Stimulated activated CD8-positive, alpha-beta memory T cell treated with anti-CD3 and anti-CD28 coated beads, Interleukin-7, amount 100 ng/mL, for 24 hours (primary cell): ENCODE results near the gene DGKD.

ENCODE experiments used
- DNase-seq: peaks from one replicate; pipeline ENCODE4 v3.0.0-alpha.2; 2020; ENCODE audit warnings: low read depth

DGKD gene

DNA sequence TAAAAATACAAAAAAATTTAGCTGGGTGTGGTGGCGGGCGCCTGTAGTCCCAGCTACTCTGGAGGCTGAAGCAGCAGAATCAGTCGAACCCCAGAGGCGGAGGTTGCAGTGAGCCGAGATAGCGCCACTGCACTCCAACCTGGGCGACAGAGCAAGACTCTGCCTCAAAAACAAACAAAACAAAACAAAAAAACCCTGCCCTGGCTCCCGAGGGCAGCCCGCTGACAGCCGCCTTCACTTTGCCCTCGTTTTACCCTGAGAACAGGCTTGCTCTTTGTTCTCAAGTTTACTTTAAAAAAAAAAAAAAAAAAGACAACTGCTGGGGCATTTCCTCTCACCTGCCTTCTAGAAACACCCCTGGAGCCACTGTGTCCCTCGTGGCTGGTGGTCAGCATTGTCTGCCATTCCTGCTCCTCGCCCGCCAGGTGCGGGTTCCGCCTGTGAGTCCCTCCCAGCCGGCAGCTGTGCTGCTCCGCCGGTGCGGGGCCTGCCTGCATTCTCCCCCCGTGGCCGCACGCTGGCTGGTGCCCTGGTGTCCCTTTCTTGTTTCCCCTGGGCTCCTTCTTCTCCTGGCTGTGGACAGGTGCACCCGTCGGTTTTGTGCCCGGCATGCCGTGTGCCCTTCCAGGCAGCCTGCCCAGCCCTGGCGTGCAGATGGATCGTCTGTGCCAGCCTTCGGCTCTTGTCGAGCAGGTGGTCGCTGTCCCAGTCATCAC, 106.6 kb downstream of the DGKD start:
- DNase-seq, result no peak

DNA sequence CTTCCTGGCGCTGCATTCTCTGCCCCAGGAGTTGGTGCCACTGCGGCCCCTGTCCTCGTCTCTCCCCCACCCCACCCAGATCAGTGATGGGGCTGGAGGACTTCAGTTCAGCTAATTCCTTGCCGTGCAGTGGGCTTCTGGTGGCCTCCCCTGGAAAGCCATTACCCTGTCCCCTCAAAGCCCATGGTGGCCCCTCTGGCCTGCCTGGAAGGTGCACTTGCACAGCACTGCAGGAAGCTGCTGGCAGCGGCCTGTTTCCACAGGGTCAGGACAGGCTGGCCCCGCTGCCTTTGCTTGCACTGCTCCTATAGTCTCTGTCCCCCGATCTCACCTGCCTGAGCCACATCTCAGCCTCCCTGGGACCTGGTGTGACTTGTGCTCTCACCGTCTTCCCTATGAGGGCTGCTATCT, 107.2 kb downstream of the DGKD start:
- no peak for DNase-seq

DNA sequence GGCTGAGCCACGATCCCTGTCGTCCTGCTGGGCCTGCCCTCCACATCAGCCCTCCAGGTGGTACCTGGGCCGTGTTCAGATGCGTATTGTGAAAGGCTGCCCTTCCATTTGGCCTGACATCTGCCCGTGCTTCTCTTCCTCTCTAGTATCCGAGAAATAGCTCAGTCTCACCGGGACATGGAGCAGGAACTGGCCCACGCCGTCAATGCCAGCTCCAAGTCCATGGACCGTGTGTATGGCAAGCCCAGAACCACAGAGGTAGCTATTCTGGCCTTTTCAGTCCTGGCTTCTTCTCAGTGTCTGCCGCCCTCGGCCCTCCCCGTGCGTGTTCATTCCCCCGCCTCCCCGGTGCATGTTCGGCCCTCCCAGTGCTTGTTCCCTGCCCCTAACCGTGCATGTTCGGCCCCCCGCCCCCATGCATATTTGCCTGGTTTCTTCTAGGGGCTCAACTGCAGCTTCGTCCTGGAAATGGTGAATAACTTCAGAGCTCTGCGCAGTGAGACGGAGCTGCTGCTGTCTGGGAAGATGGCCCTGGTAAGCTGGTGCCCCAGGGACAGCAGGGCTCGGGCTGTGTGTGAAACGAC, 108.0 kb downstream of the DGKD start:
- no peak for DNase-seq

DNA sequence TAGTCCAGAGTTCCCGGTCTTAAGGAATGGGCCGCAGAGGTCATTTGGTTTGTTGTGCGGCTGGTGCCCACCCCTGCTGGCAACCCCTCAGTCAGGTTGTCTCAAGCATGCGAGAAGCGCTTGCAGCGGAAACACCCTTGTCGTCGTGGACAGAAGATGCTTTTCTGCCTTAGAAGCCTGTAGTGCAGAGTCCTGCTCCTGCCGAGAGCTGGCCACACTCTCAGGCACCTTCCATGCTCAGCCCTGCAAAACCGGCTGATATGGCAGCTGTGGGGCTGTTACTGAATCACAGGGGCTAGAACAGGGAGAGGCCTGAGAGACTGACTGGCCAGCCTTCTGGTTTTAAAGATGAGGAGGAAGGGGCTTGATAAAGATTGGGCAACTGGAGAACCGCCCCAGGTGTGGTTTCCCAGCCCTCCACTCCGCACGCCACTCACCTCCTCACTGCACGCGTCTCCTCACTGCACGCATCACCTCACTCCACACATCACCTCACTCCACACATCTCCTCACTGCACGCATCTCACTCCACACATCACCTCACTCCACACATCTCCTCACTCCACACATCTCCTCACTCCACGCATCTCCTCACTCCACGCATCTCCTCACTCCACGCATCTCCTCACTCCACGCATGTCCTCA, 108.7 kb downstream of the DGKD start:
- no peak for DNase-seq

DNA sequence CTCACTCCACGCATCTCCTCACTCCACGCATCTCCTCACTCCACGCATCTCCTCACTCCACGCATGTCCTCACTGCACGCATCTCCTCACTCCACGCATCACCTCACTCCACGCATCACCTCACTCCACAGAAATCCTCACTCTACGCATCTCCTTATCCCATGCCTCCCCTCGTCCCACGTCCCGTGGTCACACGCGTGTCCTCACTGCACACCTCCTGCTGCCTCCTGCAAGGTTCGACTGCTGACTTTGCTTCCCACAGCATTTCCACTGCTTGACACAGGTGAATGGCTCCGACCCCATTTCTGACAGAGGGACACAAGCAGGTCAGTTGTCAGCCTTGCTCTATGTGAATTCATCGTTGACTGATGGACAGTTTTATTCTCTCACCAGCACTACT, 109.3 kb downstream of the DGKD start:
- DNase-seq, result no peak

DNA sequence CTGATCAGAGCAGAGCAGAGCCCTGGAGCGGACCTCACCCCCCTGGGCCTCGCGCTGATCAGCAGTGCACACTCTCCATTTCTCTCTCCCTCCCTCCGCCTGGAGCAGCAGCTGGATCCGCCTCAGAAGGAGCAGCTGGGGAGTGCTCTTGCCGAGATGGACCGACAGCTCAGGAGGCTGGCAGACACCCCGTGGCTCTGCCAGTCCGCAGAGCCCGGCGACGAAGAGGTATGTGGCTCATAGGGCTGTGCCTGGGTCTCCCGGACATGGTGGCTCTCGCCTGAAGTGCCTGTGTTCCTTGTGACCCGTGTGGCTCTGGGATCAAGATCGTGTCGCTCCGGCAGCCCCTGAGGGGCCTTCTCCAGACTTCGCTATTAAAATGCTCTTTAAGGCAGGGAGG, 109.8 kb downstream of the DGKD start:
- no peak for DNase-seq

DNA sequence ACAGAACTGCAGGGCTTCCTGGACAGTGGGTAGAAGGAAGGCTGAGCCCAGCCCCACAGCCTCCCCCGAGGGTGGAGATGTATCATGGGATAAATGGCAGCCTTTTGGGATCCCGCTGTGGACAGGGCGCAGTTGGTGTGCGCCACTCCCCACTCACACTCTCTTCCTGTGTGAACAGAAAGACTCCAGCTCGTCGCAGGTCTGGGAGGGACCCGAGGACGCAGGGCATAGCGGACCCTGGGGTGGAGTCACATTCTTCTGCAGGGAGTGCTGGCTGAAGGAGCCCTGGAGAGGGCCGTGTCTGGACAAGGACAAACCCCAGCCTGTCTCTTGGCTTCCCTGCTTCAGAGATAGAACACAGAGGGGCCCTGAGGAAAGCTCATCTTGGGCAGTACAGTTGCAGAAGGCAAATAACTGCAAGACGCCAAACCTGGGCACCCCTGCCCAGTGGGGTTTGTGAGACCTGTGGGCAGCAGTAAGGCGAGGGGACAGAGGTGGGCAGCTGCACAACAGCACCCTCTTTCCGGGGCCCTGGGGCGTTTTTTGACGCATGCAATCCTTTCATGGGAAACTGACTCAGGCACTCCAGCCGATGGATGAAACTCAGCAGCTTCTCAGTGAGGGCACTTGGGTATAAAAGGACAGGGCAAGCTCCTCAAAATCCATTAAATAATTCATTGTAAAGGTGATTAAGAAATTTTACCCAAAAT, 110.4 kb downstream of the DGKD start:
- no peak for DNase-seq

DNA sequence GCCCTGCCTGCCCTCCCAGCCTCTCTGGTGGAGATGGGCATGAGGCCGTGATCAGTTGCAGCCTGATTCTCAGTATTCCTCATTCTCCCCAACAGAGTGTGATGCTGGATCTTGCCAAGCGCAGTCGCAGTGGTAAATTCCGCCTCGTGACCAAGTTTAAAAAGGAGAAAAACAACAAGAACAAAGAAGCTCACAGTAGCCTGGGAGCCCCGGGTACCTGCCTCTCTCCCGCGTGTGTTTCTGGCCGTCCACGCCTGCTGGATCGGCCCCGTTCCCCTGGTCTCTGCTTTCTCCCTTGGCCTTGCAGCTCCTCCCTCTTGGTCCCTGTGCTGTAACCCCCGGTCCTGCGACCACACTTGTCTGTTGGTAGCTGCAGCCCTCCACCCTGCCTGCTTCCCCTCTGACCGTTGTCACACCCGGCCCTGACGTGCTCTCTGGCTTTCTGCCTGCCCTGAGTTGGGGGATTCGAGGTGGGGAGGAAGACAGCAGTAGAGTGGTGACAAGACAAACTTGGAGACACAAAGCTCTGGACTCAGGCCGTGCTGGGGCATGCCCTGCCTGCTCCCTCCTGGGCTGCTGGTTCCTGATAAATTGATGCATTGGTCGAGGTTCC, 112.8 kb downstream of the DGKD start:
- DNase-seq, result no peak

DNA sequence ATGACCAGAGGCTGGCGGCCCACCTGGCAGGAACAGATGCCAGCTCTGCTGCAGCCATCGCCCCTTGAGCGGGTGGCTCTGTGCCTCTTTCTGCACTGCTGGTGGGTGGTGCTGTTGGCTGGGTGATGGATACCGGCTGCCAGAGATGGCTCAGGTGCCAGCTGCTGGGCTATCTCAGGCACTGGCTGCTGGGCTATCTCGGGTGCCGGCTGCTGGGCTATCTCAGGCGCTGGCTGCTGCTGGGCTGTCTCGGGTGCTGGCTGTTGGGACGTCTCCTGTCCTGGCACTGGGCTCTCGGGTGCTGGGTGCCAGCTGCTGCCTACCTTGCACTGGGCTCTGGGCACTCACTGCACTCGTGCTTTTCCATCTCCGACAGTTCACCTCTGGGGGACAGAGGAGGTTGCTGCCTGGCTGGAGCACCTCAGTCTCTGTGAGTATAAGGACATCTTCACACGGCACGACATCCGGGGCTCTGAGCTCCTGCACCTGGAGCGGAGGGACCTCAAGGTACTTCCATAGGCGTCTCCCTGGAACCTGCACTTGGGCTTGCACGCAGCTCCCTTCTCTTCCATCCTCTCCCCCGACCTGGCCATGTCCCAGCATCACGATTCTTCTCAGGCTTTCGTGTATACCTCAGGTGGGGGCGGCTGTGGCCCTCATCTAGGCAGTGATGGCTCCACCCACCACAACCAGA, 113.9 kb downstream of the DGKD start:
- DNase-seq, result no peak

DNA sequence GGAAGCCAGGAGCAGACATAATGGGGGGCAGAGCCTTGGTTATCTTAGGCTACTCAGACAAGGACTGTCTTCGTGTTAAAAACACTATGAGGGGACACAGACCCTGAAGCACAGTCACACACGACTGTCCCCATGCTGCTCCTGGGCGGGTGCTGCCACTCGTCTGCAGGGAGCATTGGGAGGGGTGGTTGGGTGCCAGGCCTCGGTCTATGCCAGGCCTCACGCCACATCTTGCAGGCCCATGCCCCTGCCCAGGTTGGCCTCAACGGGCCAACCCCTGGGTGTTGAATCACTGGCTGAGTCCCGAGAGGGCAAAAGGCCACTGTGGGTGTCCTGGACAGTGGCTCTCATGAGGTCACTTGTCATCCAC, 114.4 kb downstream of the DGKD start:
- no peak for DNase-seq

DNA sequence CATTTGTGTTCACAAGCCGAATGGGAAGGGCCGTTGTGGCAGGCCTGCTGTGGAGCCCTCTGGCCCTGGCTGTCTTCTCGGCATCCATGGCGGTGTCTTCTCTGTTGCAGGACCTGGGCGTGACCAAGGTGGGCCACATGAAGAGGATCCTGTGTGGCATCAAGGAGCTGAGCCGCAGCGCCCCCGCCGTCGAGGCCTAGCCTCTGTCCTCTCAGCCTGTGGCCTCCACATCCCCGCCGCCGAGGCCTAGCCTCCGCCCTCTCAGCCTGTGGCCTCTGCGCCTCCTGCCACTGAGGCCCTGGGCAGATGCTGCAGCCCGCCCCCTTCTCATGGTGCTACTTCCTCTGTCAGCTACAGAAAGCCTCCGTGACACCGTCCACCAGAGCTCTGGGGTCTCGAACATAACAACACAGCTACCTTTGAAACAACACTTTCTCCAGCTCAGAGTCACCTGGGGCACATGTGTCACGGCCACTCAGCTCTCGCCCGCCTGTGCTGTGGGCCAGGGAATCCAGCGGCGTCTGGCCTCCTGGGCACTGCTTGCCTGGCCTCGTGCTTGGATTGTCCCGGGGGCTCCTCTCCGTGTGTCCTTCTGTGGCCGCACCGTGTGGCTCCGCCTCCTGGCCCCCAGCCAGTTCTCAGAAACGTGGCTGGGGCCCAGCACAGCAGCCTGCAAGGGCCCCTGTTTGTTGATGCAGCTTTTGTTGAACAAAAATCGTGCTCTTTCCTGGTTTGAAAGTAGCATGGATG, 115.1 kb downstream of the DGKD start:
- no peak for DNase-seq

DNA sequence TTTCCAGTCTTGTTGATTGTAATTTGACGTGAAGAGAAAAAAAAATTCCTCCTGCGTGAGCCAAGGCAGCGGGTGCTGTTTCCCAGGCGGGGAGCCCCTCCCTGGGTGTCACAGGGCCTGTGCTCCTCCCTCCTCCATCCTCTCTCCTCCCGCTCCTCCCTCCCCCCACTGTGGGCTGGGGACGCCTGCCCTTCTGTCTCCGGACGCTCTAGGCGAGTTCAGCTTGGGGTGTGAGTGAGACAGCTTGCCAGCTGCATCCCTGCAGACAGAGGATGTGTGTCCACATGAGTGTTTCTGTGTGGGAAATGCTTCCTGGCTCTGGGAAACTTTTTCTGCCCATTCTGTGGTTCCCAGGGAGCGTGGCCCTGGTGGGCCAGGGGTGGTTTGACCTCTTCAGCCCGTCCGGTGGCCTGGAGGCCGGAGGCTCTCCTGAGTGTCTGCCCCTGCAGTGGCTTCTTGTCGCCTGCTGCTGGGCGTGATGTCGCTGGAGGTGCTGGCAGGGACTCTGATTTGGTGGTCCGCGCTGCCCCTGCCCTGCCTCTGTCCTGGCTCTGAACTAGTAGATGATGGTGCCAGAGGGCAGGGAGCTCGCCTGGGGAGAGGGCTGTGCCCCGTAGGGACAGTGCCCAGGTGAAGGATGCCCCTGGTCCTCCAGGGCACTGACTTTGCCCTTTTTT, 115.9 kb downstream of the DGKD start:
- DNase-seq, result no peak

DNA sequence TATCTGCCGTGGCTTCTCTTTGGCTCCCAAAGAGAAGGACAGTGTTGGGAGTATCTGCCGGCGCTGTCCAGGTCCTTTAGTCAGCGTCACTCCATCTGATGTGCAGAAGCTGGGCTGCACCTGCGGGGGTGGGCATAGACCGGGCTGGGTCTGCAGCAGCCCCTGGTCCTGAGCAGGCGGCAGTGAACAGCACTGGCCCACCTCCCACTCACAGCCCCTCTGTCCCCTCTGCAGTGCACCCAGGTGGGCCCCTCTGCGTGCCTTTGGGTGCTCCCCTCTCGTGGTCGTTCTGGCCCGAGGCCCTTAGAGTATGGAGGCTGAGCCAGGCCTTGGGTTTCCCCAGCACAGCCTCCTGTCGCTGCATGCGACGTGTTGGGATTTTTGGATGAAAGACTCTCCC, 116.5 kb downstream of the DGKD start:
- no peak for DNase-seq

DNA sequence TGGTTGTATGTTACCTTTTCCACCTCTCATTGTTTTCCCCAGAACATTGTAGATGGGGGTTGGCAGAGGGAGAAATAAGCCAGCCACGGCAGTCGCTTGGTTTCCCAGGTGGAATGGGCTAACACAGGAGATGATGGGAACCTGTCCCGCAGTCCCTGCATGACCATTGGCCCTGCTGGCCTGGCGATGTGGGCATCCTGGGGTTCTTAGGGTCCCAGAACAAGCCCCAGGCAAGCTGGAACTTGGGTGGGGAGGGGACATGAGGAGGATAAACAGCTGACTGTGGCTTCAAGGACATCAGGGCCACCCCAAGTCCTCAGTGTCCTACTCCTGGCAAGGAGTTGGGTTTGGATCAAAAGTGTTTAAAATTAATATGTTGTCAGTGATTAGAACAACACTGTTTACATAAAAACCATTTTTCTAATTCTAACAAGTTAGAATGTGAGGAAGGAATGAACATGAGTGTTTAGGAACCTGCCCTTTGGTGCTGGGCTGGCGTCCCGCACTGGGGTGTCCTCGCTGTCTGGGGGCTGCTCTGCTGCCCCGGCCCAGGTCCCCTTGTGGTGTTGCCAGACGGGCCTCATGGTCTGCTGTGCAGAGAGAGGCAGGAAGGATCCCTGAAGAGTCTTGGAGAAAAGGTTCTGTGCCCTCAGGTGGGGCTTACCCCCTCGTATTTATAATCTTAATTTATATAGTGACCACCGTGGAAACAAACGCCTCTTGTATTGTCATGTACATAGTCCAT, 117.2 kb downstream of the DGKD start:
- no peak for DNase-seq

DNA sequence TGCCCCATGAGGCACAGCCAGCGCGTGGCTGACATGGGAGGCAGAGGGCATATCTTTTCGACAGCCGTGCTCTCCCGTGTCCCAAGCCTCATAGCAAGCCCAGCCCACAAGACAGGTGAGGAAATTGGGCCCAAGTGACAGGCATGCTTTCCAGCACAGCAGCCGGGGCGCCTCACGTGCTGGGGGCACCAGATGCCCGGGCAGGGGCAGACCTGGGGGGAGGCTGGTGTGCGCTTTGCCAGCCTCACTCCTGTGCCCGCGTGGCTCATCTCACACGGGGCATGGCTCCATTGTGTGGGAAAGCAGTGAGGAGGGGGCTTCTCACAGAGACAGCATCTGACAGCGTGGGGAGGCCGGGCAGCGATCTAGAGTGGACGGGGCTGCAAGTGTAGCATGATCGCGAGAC, 119.1 kb downstream of the DGKD start:
- no peak for DNase-seq

DNA sequence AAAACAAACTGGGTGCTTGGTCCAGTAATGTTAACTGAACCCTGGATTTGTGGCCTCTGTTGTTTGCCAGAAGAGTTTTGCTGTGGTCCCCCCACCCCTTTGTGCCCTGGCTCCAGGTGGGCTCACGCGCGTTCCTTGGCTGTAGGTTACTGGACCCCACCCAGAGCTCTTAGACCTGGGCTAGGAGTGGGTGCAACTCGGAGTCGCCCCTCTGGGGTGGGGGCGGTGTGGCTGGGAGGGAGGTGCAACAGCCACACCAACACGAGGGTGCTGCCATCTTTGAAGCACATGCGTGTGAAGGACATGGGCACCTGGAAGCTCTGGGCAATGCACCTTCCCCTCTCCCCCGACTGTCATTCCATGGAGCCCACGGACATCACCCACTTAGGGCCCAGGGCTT, 119.6 kb downstream of the DGKD start:
- DNase-seq, result no peak

DNA sequence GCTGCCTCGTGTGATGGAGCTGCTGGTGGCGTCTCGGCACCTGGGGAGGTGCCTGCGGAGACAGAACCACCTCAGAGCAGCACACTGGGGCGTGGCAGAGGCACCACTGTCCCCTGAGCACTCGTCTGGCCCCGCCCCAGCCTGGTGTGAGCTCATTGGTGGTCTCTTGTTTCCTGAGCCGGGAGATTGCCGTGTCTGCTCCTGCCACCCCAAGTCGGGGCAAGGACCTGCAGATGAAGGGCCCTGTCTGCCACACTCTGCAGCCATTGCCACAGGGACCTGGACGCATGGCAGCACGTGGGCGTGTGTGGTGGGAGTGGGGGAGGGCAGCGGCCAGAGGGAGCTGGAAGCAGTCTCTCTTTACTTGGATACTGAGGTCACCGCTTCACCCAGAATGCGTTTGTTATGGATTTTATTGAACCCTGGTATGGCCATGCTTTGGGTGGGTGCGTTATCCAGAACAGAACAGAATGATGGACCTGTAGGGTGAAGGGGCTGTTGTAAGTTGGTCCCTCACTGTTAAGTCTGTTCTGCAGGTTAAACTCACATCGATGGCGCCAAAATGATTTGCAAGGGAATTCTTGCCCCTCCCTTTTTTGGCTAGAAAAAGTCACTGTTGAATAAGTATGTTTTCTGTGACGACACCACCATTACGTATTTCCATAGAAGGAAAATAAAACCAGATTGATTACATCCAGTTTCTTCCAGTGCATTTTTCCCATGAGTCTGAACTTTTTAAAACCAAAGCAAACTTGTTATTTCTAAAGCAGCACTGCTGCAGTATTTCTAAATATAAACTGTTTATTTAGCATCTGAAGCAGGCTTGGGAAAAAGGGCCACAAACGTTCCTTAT, 120.2 kb downstream of the DGKD start:
- DNase-seq, result no peak

DNA sequence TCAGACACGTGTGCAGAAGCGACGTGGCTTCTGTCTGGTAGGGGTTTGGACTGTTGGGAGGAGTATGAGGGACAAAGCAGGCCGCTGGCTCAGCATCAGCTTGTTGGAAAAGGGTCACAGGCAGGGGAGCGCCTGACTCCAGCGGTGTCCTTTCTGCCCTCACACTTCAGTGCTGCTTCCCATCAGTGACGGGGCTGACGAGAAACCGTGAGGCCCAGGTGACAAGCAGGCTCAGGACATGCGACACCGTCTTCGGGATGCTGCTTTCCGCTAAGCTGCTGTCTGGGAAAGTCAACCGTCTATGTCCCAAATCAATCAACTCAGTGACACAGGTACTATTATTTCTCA, 121.7 kb downstream of the DGKD start:
- no peak for DNase-seq
